Kidney (tissue), 14 donors: ENCODE data around the gene RPS19BP1. TPM values are rescaled to one million over a fixed set of nuclear protein-coding genes. Genes with fewer than 3 reads are reported as not detected.

Experiments
- DNase-seq, 5 donors: peaks; one replicate each; pipeline ENCODE4 v3.0.0-alpha.2; 2013 to 2020
- FAIRE-seq: peaks from 2 replicates; lab custom pipeline; 2012; peaks lifted over from hg19 to GRCh38; lab: Jason Lieb, UNC
- H3K27ac ChIP-seq, 2 donors: one replicate each; pipeline ENCODE4 v1.7.0; 2013; ENCODE audit warnings: low read depth in 2 of 2, low read length in 2 of 2, inconsistent platforms in 1 of 2
- H3K27me3 ChIP-seq: one replicate; pipeline ENCODE4 v1.7.1; 2013; ENCODE audit warnings: low read length, inconsistent platforms; ENCODE audit not compliant: control insufficient read depth, insufficient read depth
- H3K36me3 ChIP-seq, 3 donors: one replicate each; pipeline versions ENCODE4 v1.7.0 to v1.7.1; 2013; ENCODE audit warnings: low read length in 3 of 3, control low read depth in 1 of 3, inconsistent platforms in 1 of 3; ENCODE audit not compliant: insufficient read depth in 3 of 3, control insufficient read depth in 2 of 3
- H3K4me1 ChIP-seq, 3 donors: one replicate each; pipeline versions ENCODE4 v1.7.0 to v1.7.1; 2013; ENCODE audit warnings: low read length in 3 of 3, inconsistent platforms in 1 of 3, low read depth in 1 of 3; ENCODE audit not compliant: control insufficient read depth in 2 of 3, insufficient read depth in 2 of 3
- H3K4me3 ChIP-seq, 3 donors: one replicate each; pipeline versions ENCODE4 v1.7.0 to v1.8.1; 2013; ENCODE audit warnings: low read length in 3 of 3, control low read depth in 1 of 3, inconsistent platforms in 1 of 3
- H3K9ac ChIP-seq, 3 donors: one replicate each; pipeline versions ENCODE4 v1.7.0 to v1.7.1; 2013; ENCODE audit warnings: low read length in 3 of 3, control low read depth in 1 of 3, inconsistent platforms in 1 of 3
- H3K9me3 ChIP-seq, 3 donors: one replicate each; pipeline versions ENCODE4 v1.7.0 to v1.7.1; 2013; ENCODE audit warnings: low read length in 3 of 3, control low read depth in 1 of 3, inconsistent platforms in 1 of 3; ENCODE audit not compliant: control insufficient read depth in 2 of 3, insufficient read depth in 1 of 3
- CTCF ChIP-seq: IDR thresholded peaks from 3 replicates; pipeline ENCODE4 v1.5.1; 2012; ENCODE audit warnings: mild to moderate bottlenecking, moderate library complexity, borderline replicate concordance; ENCODE audit not compliant: insufficient read depth; ENCODE audit errors: extremely low read depth
- intact Hi-C: fragments of 100-400 bp; cut with DNase I; formaldehyde crosslinking; loops from one replicate; pipeline ENCODE4 v1.11.1; 2022
- polyA plus RNA-seq: library from polyadenylated mRNA; stranded (reverse); fragments of 350-450 nt; fragmentation: Illumina TruSeq; extraction: RNeasy Lipid Tissue Mini Kit (QIAGEN cat#74804); gene quantifications from one replicate; pipeline ENCODE4 v1.2.3, GENCODE V29; 2014; ENCODE audit warnings: low read depth, low replicate concordance; ENCODE audit not compliant: insufficient read depth
- total RNA-seq: library from RNA; stranded (reverse); fragmentation: NEBNext Ultra II Directional; extraction: Animal tissue kit (Norgen Biotek cat#: 25700); gene quantifications from one replicate; pipeline ENCODE4 v1.2.1, GENCODE V29; 2021
- donor health status: control.
- donor health status: control.
- donor health status: control.
- donor health status: control.
- donor health status: control.
- donor health status: DM: yes; HTN: yes; CAD: no.
- donor health status: Normal renal cell carcinoma (clear cell type).

RPS19BP1 gene
- total and polyA plus RNA-seq, 2 donors from 2014 or later: 51.8 to 180 TPM

GRCh38 chr22:39580795-39581194 is 48.2 kb upstream of the RPS19BP1 start:
- FAIRE-seq (no peak), DNase-seq (no peak)
- Histone ChIP-seq H3K27me3 (no peaks in the 10 kb centered on the region), H3K4me1 (no peaks in the 10 kb centered on the region), H3K27ac (no peak overlapping the region), H3K9me3 (no peaks in the 10 kb centered on the region), H3K36me3 (no peaks in the 10 kb centered on the region), H3K4me3 (no peak overlapping the region), H3K9ac (no peak overlapping the region)
- intact Hi-C loops: no loop called here
- no peak for TF ChIP-seq CTCF

GRCh38 chr22:39580006-39580441 is 47.5 kb upstream of the RPS19BP1 start:
- no peak overlapping the region for H3K4me3 ChIP-seq
- TF ChIP-seq CTCF: no peak
- FAIRE-seq (no peak), DNase-seq (peak in 2 of 5 donors; percentile 49 to 50)
- H3K27me3 ChIP-seq: no peaks in the 10 kb centered on the region
- H3K9ac ChIP-seq: no peak overlapping the region
- no peaks in the 10 kb centered on the region for H3K9me3 ChIP-seq
- H3K27ac ChIP-seq: no peak overlapping the region
- no peaks in the 10 kb centered on the region for H3K36me3 ChIP-seq
- H3K4me1 ChIP-seq: no peaks in the 10 kb centered on the region
- intact Hi-C loops: no loop called here

DNA sequence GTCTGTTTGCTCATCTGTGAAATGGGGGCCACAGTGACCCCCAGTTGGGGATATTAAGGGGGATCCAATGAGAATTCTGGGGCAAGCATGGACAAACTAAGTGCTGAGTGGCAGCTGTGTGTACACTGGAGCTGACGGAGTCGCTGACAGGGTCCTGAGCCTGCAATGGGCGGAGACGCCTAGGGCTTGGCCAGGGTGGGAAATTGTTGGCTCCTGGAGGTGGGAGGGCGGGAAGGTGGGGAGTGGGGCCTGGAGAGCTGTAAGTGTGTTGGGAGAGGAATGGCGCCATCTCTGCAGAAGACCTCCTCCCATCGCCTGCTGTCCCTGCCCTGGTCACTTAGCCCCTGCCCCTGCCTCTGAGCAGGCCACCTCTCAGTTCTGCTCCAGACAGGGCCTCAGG is 45.4 kb upstream of the RPS19BP1 start:
- H3K27me3 ChIP-seq: no peaks in the 10 kb centered on the region
- intact Hi-C loops: no loop called here
- no peak overlapping the region for H3K9ac ChIP-seq
- H3K4me3 ChIP-seq: no peak overlapping the region
- TF ChIP-seq CTCF: no peak
- no peak for DNase-seq
- FAIRE-seq: no peak
- H3K9me3 ChIP-seq: no peaks in the 10 kb centered on the region
- no peak overlapping the region for H3K27ac ChIP-seq
- no peaks in the 10 kb centered on the region for H3K4me1 ChIP-seq
- no peaks in the 10 kb centered on the region for H3K36me3 ChIP-seq

DNA sequence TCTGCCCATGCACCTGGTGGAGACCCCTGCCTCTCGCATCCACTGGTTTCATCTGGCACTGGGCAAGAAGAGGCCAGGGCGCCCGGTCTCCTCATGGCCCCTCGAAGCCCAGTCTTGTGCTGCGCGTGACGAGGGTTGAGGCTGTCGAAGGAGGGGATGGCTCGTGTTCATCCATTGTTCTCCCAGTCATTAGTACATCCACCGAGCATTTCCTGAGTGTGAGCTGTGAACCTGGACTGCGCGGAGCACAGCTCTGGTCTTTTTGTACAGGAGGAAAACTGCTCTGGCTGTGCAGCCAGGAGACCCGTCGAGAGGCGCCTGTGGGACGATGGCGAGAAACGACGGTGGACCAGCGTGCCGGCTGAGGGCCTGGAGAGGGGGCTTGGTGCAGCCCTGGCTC is 44.8 kb upstream of the RPS19BP1 start:
- no peak for FAIRE-seq
- intact Hi-C loops: no loop called here
- no peak overlapping the region for H3K27ac ChIP-seq
- H3K9me3 ChIP-seq: no peaks in the 10 kb centered on the region
- TF ChIP-seq CTCF: no peak
- no peaks in the 10 kb centered on the region for H3K36me3 ChIP-seq
- no peaks in the 10 kb centered on the region for H3K27me3 ChIP-seq
- no peak overlapping the region for H3K4me3 ChIP-seq
- H3K4me1 ChIP-seq: no peaks in the 10 kb centered on the region
- DNase-seq: no peak
- no peak overlapping the region for H3K9ac ChIP-seq
